SJSA1 (cell line): Measurements from ENCODE around the gene PDGFD. TPM values are rescaled to one million over a fixed set of nuclear protein-coding genes. Genes with fewer than 3 reads are reported as not detected.

Experiments used
- DNase-seq, 2 experiments: peaks; one replicate each; pipeline ENCODE4 v3.0.0-alpha.2; 2015 to 2020; ENCODE audit warnings: low spot score in 2 of 2, low read depth in 1 of 2
- H3K27ac ChIP-seq: fragments of 250-450 bp; sonication (Bioruptor Pico); 2 replicates; pipeline ENCODE4 v1.5.1; 2020; ENCODE audit warnings: mild to moderate bottlenecking, moderate library complexity
- H3K27me3 ChIP-seq: fragments of 250-450 bp; sonication (Bioruptor Pico); replicated peaks from 2 replicates; pipeline ENCODE4 v1.5.1; 2020; ENCODE audit warnings: mild to moderate bottlenecking, moderate library complexity
- H3K36me3 ChIP-seq: fragments of 250-450 bp; sonication (Bioruptor Pico); 2 replicates; pipeline ENCODE4 v1.5.1; 2020; ENCODE audit warnings: mild to moderate bottlenecking
- H3K4me1 ChIP-seq: fragments of 250-450 bp; sonication (Bioruptor Pico); replicated peaks from 2 replicates; pipeline ENCODE4 v1.6.1; 2021; ENCODE audit warnings: mild to moderate bottlenecking
- H3K4me3 ChIP-seq: fragments of 250-450 bp; sonication (Bioruptor Pico); 2 replicates; pipeline ENCODE4 v1.5.1; 2020; ENCODE audit warnings: mild to moderate bottlenecking
- H3K9me3 ChIP-seq: fragments of 250-450 bp; sonication (Bioruptor Pico); replicated peaks from 2 replicates; pipeline ENCODE4 v1.5.1; 2020; ENCODE audit warnings: mild to moderate bottlenecking
- total RNA-seq: library from RNA; depleted of rRNA; stranded (reverse); fragments of >200 nt; shearing (Covaris generic); gene quantifications from 2 replicates; pipeline ENCODE4 v1.2.3, GENCODE V29; 2014

Gene PDGFD
- total RNA-seq, 1 experiment from 2014 or later, result 6.6 TPM

DNA sequence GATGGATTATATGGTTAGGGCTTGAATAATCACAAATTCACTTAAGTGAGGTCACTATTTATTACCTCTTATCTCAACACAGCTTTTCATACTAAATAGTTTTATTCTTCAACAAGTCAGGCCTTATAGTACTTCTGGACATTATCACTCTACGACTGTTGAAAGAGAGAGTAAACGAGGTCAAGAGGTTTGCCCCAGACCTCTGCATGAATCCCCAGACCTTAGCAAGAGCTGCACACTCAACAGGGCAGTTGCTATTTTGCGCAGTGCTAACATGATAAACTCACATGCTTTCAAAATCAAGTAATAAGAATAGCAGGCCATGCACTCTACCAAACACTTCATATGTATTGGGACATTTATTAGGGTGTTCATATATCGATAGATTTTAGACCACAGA lies 67.0 kb downstream of the PDGFD start:
- H3K36me3 ChIP-seq, result no peaks in the 10 kb centered on the region
- no peaks in the 10 kb centered on the region for H3K9me3 ChIP-seq
- H3K4me1 ChIP-seq, result no peaks in the 10 kb centered on the region
- no peak for DNase-seq
- no peak overlapping the region for H3K4me3 ChIP-seq
- H3K27ac ChIP-seq, result no peak overlapping the region
- H3K27me3 ChIP-seq, result no peaks in the 10 kb centered on the region

DNA sequence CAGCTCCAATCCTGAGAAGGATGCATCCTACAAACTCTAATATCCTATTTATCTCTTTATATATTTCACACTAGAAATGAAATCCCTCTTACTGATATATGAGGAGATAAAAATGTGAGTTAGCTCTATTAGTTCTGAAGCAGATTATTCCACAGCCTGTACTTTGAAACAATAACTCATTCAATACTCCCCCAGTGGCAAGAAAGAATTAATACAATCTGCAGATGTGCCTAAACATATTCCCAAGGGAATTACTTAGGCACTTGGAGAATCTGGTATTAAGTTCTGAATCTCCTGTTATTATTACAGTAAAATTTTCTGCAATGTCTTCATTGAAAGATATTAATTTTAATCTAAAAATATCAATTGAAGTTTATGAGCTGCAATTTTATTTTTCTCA lies 68.2 kb downstream of the PDGFD start:
- no peaks in the 10 kb centered on the region for H3K9me3 ChIP-seq
- H3K36me3 ChIP-seq, result no peaks in the 10 kb centered on the region
- H3K4me1 ChIP-seq, result no peaks in the 10 kb centered on the region
- no peak overlapping the region for H3K4me3 ChIP-seq
- H3K27me3 ChIP-seq, result no peaks in the 10 kb centered on the region
- DNase-seq, result no peak
- no peak overlapping the region for H3K27ac ChIP-seq

DNA sequence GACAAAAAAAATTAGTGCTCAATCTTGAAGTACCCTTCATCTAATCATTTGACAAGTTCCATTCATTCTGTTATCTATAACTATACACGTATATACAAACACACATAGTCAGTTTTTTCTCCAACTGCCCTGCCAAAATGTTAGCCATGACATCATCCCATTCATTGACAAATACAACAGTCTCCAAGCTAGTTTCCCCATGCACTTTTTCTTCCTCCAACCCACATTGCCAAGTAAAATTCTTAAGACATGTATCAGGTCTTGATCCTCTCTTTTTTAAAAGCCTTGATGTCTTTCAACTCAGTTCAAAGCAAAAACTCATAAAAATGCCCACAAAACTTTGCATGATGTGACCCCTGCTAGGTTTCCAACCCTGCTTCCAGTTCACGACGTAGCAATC lies 69.4 kb downstream of the PDGFD start:
- Histone ChIP-seq H3K9me3 (no peaks in the 10 kb centered on the region), H3K27ac (no peak overlapping the region), H3K36me3 (no peaks in the 10 kb centered on the region), H3K27me3 (no peaks in the 10 kb centered on the region), H3K4me3 (no peak overlapping the region), H3K4me1 (no peaks in the 10 kb centered on the region)
- no peak for DNase-seq

DNA sequence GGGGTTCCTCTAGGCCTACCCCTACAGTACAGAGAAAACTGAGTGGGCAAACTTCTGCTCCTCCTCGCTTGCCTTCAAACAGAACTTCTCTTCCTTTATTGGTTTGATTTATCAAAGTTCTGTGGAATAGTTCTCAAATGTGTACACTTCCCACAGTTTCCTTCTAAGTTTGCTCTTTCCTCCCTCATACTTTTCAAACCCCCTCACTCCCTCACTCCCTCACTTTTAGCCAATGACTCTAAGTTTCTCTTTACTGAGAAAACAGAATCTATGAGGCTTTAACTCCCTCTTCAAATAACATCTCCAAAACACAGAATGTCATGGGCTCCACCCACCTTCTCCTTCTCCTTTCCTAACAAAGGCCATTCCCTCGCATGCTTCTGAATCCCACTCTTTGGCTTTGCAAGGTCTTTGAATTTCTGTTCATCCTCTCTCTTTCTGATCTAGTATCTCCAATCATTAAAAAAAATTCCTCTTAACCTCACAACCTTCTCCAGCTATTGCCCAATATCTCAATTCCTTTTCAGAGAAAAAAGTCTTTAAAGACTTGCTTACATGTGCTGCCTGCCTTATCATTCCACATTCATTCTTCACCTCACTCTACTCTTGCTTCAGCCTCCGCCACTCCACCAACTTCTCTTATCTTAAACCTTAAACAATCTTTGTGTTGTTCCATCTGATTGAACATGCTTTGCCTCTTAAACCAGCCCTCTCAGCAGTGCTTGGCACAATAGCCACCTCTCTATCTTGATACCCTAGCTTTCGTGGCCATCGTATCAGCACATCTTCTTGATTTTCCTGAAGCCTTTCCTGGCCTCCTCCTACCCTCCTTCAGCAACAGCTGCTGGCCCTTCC lies 70.3 kb downstream of the PDGFD start:
- Histone ChIP-seq H3K9me3 (no peaks in the 10 kb centered on the region), H3K27ac (no peak overlapping the region), H3K36me3 (no peaks in the 10 kb centered on the region), H3K27me3 (no peaks in the 10 kb centered on the region), H3K4me3 (no peak overlapping the region), H3K4me1 (no peaks in the 10 kb centered on the region)
- no peak for DNase-seq

DNA sequence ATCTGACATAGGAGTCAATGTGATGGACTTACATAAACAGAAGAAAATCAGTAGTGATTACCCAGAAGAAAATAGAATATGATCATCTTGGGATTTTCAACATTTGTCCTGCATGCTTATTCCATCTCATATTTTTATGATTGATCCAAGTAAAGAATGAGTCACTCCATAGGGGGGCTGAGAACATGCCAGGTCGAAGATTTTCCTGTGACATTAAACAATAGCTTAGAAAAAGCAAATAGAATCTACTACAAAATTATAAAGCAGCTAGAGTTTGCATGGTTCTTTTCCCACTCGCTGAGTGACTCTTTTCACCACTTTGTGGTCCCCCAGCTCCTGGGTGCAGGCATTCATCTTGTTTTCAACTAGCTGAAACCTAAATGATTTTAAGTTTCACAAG lies 71.2 kb downstream of the PDGFD start:
- Histone ChIP-seq H3K9me3 (no peaks in the 10 kb centered on the region), H3K27me3 (no peaks in the 10 kb centered on the region), H3K36me3 (no peaks in the 10 kb centered on the region), H3K4me1 (no peaks in the 10 kb centered on the region), H3K27ac (no peak overlapping the region), H3K4me3 (no peak overlapping the region)
- DNase-seq, result no peak

DNA sequence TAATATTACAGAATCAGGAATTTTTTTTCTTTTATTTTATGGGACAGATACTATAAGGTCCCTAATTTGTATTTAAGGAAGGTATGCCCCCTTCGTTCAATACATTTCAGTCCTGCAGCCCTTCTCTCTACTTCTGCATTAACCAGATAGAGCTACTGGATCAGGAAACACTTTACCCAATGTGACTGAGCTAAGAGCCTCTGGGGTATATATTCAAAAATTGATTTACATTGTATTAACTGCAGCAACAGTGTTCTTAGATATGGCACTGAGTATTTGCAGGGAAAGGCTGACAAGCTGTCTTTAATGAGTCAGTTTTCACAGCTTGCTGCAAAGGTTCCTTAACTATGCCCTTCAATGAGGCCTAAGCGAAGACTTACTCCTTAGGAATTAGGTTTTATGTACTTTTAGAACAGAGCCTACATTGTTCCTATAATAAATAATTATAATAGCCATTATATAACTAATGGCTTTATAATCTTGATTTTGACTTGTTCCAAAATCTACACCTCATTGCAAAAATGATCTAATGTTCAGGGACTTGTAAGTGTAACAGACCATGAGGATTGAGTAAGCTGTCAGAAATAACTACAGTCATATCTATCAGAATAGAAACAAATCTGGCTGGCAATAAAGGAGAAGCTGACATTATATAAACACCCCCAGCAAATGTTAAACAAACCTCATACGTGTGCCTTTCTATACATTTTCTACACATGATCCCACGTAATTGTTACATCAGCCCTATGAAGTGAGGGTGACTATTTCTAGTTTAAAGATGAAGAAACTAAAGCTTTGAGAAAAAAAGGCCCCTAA lies 72.5 kb downstream of the PDGFD start:
- no peaks in the 10 kb centered on the region for H3K9me3 ChIP-seq
- H3K4me3 ChIP-seq, result no peak overlapping the region
- DNase-seq, result no peak
- H3K27me3 ChIP-seq, result no peaks in the 10 kb centered on the region
- no peak overlapping the region for H3K27ac ChIP-seq
- no peaks in the 10 kb centered on the region for H3K4me1 ChIP-seq
- H3K36me3 ChIP-seq, result no peaks in the 10 kb centered on the region

DNA sequence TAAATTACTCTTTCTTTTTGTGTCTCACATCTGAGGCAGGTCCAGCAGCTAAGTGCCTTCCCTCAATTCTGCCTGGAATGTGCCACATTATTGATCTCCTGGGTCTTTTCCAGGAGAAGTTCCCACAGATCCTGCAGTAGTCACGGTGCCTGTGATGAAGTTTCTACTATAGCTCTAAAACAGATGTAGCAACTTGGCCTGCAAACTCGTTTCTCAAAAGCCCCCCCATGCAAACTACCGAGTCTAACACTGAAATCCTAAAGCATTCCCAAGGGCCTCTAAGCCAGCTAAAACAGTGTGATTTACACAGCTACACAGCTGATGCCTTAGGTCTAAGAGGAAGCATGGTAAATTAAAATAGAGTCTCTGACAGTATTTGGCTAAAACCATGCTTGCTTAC lies 73.2 kb downstream of the PDGFD start:
- no peaks in the 10 kb centered on the region for H3K4me1 ChIP-seq
- no peaks in the 10 kb centered on the region for H3K9me3 ChIP-seq
- H3K4me3 ChIP-seq, result no peak overlapping the region
- no peak for DNase-seq
- H3K27ac ChIP-seq, result no peak overlapping the region
- no peaks in the 10 kb centered on the region for H3K27me3 ChIP-seq
- H3K36me3 ChIP-seq, result no peaks in the 10 kb centered on the region

DNA sequence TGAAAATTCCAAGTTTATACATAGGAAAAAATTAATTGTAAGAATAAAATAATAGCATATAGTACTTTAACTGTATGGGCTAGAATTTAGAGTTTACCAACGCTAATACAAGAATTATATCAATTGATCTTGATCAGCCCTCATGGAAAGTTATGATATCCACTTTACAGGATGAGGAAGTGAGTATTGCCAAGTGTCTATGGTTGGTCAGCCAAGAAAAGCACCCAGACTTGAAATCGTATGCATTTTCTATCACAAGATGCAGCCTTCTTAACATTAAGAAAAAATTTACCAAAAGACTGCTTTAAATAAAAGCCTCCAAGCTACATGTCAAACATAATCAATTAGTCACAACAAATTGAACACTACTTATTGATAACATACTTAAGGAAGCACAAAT lies 74.5 kb downstream of the PDGFD start:
- no peaks in the 10 kb centered on the region for H3K9me3 ChIP-seq
- H3K36me3 ChIP-seq, result no peaks in the 10 kb centered on the region
- no peak overlapping the region for H3K27ac ChIP-seq
- H3K4me3 ChIP-seq, result no peak overlapping the region
- H3K4me1 ChIP-seq, result no peaks in the 10 kb centered on the region
- no peak for DNase-seq
- H3K27me3 ChIP-seq, result no peaks in the 10 kb centered on the region

DNA sequence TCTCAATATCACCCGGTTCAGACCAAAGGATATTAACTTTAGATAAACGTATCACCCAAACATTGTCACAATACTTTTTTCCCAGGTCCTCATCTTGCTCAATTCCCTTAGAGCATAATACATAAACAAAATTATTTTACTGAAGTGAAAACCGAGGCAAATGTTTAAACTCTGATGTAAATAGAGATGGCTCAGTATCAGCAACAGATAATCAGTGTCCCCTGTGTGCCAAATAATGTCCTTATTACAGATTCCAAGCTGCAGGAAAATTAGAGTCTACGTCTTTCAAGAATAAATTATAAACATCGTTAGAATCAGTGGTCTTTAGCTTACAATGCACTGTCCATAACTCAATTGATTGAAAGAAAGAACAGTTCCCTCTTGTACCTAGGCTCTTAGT lies 77.3 kb downstream of the PDGFD start:
- no peak overlapping the region for H3K27ac ChIP-seq
- H3K9me3 ChIP-seq, result no peaks in the 10 kb centered on the region

DNA sequence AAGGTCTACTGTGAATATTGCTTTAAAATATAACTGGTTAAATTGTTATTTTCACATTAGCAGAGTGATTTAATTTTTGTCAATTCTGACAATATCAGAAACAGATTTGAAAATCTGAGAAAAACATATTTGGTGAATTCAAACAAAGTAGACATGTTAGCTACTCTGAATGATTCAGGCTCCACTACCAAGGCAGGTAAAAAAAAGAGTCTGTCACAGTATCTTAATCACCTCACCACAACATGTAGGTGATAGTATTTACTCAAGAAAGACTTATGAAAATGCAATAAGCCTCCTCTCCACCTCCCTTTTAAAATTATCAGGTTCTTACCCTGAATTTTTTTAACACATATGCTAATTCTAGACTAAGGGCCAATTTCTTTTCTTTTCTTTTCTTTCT lies 85.0 kb downstream of the PDGFD start:
- no peak overlapping the region for H3K27ac ChIP-seq
- no peak for DNase-seq
- no peaks in the 10 kb centered on the region for H3K4me1 ChIP-seq
- H3K4me3 ChIP-seq, result no peak overlapping the region
- H3K9me3 ChIP-seq, result no peaks in the 10 kb centered on the region
- H3K27me3 ChIP-seq, result no peaks in the 10 kb centered on the region
- no peaks in the 10 kb centered on the region for H3K36me3 ChIP-seq

More for the DNA sequence above, 77.3 kb downstream of the PDGFD start:
- Histone ChIP-seq H3K4me1 (no peaks in the 10 kb centered on the region), H3K36me3 (no peaks in the 10 kb centered on the region), H3K4me3 (no peak overlapping the region), H3K27me3 (no peaks in the 10 kb centered on the region)
- no peak for DNase-seq

DNA sequence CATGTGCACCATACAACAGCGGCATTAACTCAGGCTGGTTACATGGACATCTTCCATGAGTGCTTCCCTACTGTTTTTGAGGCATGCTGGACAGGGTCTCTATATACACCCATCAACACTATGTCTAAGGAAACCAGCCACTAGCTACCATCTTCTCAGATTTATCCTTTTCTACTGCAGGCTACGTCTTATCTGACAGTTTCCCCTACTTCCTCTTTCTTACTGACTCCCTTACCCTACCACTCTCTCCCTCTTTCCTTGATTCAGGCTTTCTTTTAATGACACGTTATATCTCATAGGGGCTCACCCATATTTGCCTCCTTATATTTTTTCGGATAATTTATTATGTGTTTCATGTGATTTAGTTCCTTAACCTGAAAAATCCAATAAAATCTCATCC lies 85.7 kb downstream of the PDGFD start:
- Histone ChIP-seq H3K36me3 (no peaks in the 10 kb centered on the region), H3K27me3 (no peaks in the 10 kb centered on the region), H3K9me3 (no peaks in the 10 kb centered on the region), H3K27ac (no peak overlapping the region), H3K4me1 (no peaks in the 10 kb centered on the region), H3K4me3 (no peak overlapping the region)
- no peak for DNase-seq

DNA sequence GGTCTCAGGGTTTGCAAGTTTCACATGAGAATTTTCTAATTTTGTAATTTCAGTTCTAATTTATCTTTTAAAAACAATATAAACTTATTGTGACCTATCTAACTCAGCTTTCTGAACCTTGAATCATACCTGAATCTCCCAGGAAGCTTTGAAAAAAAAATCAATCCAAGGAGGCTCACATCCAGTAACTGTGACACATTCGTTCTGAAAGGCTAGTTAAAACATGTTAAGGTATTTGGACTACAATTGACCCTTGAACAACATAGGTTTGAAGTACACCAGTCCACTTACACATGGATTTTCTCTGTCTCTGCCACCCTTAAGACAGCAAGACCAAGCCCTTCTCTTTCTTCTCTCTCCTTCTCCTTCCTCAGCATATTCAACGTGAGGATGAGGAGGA lies 87.5 kb downstream of the PDGFD start:
- no peaks in the 10 kb centered on the region for H3K27me3 ChIP-seq
- DNase-seq, result no peak
- no peak overlapping the region for H3K4me3 ChIP-seq

DNA sequence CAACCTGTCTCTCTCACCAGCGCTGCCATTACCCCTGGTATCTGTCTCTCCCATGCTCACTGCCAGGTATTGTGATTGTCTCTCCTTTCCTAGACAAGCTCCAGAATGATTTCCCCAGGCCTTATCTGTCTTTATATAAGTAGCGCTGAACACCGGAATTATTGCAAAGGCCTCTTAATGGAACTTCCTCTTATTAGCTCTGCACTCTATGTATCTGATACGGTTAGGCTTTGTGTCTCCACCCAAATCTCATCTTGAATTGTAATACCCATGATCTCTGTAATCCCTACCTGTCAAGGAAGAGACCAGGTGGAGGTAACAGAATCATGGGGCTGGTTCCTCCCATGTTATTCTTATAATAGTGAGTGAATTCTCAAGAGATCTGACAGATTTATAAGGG lies 88.2 kb downstream of the PDGFD start:
- DNase-seq, result no peak
- Histone ChIP-seq H3K27me3 (no peaks in the 10 kb centered on the region), H3K36me3 (no peaks in the 10 kb centered on the region), H3K9me3 (no peaks in the 10 kb centered on the region), H3K27ac (no peak overlapping the region), H3K4me3 (no peak overlapping the region), H3K4me1 (no peaks in the 10 kb centered on the region)

More for the DNA sequence above, 87.5 kb downstream of the PDGFD start:
- no peaks in the 10 kb centered on the region for H3K9me3 ChIP-seq
- H3K4me1 ChIP-seq, result no peaks in the 10 kb centered on the region
- H3K27ac ChIP-seq, result no peak overlapping the region
- no peaks in the 10 kb centered on the region for H3K36me3 ChIP-seq

DNA sequence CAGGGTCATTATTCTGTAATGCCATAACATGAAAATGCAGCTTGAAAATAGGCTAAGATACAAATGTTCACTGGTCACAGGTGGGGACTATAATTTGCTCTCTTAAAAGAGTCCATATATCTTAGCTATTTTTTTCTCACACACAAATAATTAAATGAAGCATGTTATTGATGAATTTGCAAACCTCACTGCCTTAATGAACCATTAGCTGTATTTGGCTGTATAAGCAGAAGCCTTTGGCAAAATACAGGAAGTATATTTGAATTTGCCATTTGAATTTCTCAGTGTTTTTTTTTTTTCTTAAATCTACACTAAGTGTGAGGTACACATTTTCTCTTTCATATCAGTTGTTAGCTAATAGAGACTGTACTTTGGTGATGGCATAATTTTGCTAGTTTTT lies 88.9 kb downstream of the PDGFD start:
- no peak for DNase-seq
- Histone ChIP-seq H3K27me3 (no peaks in the 10 kb centered on the region), H3K4me1 (no peaks in the 10 kb centered on the region), H3K4me3 (no peak overlapping the region), H3K27ac (no peak overlapping the region), H3K36me3 (no peaks in the 10 kb centered on the region), H3K9me3 (no peaks in the 10 kb centered on the region)
